Stimulated activated CD8-positive, alpha-beta memory T cell treated with anti-CD3 and anti-CD28 coated beads, Interleukin-4, amount 100 ng/mL, for 48 hours (primary cell): ENCODE measurements around the gene GJC3.
A peak's percentile ranks its signal among the peaks of the same experiment; 100 is the strongest.
"Not testable (repeated sequence)": the region's sequence is repeated elsewhere in the genome, so short reads cannot be mapped to it uniquely, and the experiment has no call there.

ENCODE experiments used
- DNase-seq: peaks from one replicate; pipeline ENCODE4 v3.0.0-alpha.2; 2020

GJC3 gene

GRCh38 chr7:99928188-99928587 is 1.2 kb downstream of the GJC3 start:
- no peak for DNase-seq

DNA sequence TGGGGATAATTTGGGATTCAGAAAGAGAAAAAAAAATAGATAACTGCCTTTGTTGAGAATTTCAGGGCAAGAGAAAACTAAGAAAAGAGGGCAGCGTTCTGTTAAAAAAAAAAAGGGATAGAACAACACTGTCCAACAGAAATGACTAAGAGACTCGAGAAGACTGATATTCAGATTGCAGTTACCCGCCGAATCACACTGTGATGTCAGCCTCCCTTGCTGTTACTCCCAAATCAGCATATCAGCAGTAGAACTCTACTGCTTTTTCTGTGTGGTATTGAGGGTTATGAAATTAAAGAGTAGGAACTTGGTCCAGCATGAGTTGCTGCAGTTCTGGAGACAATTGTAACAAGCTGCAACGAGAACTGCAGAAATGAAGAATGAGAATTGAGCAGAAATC is 1.9 kb downstream of the GJC3 start:
- no peak for DNase-seq

- no peak for DNase-seq
Observed at GRCh38 chr7:99926321-99926720, 3.1 kb downstream of the GJC3 start.

GRCh38 chr7:99923200-99923599 is 6.2 kb downstream of the GJC3 start:
- no peak for DNase-seq

DNA sequence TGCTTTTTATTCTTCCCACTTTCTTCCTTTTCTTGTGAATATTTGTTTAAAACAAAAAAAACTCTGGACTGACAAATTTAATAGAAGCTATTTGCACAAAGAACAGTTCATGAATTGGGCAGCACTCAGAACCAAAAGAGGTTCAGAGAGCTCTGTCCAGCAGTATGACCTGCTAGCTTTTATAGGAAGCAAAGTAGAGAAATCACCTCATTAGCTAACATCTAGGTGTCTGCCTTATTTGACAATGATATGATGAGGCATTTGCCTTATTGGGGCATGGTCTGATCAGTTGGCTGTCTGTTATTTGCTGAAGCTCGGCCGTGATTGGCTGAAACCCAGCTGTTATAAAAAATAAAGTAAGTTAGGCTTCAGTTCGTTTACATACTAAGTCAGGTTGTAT is 9.3 kb downstream of the GJC3 start:
- DNase-seq, result no peak

GRCh38 chr7:99919814-99920112 is 9.7 kb downstream of the GJC3 start:
- no peak for DNase-seq

DNA sequence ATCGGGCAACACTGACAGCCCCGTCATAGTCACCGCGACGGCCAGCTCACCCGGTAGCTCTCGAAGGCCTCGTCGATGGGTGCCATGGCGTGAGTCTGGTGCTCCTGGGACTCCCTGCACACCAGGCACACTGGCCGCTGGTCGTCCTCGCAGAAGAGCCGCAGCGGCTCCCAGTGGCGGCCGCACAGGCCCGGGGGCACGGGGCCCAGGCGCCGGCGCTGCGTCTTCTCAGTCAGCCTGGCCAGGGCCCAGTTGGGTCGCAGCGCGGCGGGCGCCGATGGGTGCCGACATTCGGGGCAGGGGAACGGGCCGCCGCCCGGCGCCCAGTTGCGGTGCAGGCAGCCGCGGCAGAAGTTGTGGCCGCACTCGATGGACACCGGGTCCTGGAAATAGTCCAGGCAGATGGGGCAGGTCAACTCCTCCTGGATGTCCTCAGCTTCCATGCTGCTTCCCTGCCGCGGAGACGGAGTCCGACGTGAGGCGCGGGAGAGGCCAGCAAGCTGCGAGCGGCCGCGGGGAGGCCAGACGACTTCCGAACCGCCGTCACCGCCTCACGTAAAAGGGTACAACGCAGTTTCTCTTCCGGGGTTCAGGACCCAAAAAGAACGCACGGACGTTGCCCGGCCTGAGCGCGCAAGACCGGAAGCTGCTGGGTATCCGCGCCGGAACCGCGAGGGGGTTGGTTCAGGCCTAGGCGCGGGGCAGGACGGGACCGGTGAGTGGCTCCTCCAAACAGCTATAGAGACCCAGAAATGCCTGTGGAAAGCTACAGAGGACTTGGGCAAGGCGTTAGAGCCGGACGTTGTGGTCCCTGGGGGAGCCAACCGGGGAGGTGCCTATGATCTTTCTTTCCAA is 10.2 kb downstream of the GJC3 start, which contains the start of gene TRIM4:
TRIM4 (minus strand) TSS at position 572 of the 855 bp plus-strand sequence; CDS start at position 443, 129 bp downstream.
- peak; percentile 94 for DNase-seq

GRCh38 chr7:99910976-99911375 is 18.4 kb downstream of the GJC3 start:
- no peak for DNase-seq

GRCh38 chr7:99901581-99901980 is 27.8 kb downstream of the GJC3 start:
- DNase-seq, result no peak

GRCh38 chr7:99899830-99900519 is 29.4 kb downstream of the GJC3 start:
- DNase-seq, result no peak

GRCh38 chr7:99898836-99899235 is 30.6 kb downstream of the GJC3 start:
- no peak for DNase-seq

GRCh38 chr7:99898023-99898357 is 31.4 kb downstream of the GJC3 start:
- DNase-seq, result no peak

- DNase-seq, result no peak
Observed at GRCh38 chr7:99897322-99898022, 31.9 kb downstream of the GJC3 start.

- no peak for DNase-seq
Observed at GRCh38 chr7:99894738-99895137, 34.7 kb downstream of the GJC3 start.

- no peak for DNase-seq
Observed at GRCh38 chr7:99893280-99893679, 36.1 kb downstream of the GJC3 start.

GRCh38 chr7:99890348-99890747 is 39.1 kb downstream of the GJC3 start:
- DNase-seq, result not testable (repeated sequence)

DNA sequence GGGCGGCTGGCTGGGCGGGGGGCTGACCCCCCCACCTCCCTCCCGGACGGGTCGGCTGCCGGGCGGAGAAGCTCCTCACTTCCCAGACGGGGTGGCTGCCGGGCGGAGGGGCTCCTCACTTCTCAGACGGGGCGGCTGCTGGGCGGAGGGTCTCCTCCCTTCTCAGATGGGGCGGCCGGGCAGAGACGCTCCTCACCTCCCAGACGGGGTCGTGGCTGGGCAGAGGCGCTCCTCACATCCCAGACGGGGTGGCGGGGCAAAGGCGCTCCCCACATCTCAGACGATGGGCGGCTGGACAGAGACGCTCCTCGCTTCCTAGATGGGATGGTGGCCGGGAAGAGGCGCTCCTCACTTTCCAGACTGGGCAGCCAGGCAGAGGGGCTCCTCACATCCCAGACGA is 41.1 kb downstream of the GJC3 start:
- not testable (repeated sequence) for DNase-seq

GRCh38 chr7:99881370-99881769 is 48.0 kb downstream of the GJC3 start:
- DNase-seq, result no peak

- no peak for DNase-seq
Observed at GRCh38 chr7:99876933-99877332, 52.5 kb downstream of the GJC3 start, which contains the start of gene OR2AE1. Gene OR2AE1, minus strand, starts transcription at chr7:99877033. Its CDS starts 0 bp downstream, at chr7:99877033.

- DNase-seq, result no peak
Observed at GRCh38 chr7:99876491-99876890, 52.9 kb downstream of the GJC3 start.
